HL-60/S4 treated with retinoic acid at 250 ng/mL for 4 days and 3 days (cell line): Measurements from ENCODE around the gene ALG1.
"Not testable (repeated sequence)": the region's sequence is repeated elsewhere in the genome, so short reads cannot be mapped to it uniquely, and the experiment has no call there.

Source experiments
- in situ Hi-C: fragments of 300-500 bp; cut with MboI; formaldehyde crosslinking; loops from 2 replicates; pipeline ENCODE4 v1.7.0; 2022; ENCODE audit warnings: low sequenced_read_pairs

ALG1 gene

GRCh38 chr16:5072334-5073278, 963 bp downstream of the ALG1 start:
- in situ Hi-C loops = no loop called here

GRCh38 chr16:5073279-5073629, 1.6 kb downstream of the ALG1 start:
- in situ Hi-C loops = no loop called here

- in situ Hi-C loops = not testable (repeated sequence)
Measured at GRCh38 chr16:5073771-5074170, 2.1 kb downstream of the ALG1 start.

- in situ Hi-C loops = no loop called here
Measured at GRCh38 chr16:5075637-5076036, 4.0 kb downstream of the ALG1 start.

- in situ Hi-C loops = no loop called here
Measured at GRCh38 chr16:5077304-5077703, 5.7 kb downstream of the ALG1 start.

GRCh38 chr16:5078626-5079025, 7.0 kb downstream of the ALG1 start:
- in situ Hi-C loops = no loop called here

GRCh38 chr16:5080461-5080860, 8.8 kb downstream of the ALG1 start:
- in situ Hi-C loops = not testable (repeated sequence)

GRCh38 chr16:5080996-5081395, 9.4 kb downstream of the ALG1 start:
- in situ Hi-C loops = not testable (repeated sequence)

GRCh38 chr16:5083646-5084045, 12.0 kb downstream of the ALG1 start:
- in situ Hi-C loops = not testable (repeated sequence)

- in situ Hi-C loops = not testable (repeated sequence)
Measured at GRCh38 chr16:5084099-5084731, 12.6 kb downstream of the ALG1 start.

GRCh38 chr16:5084802-5085201, 13.2 kb downstream of the ALG1 start:
- in situ Hi-C loops = not testable (repeated sequence)

GRCh38 chr16:5085716-5086115, 14.1 kb downstream of the ALG1 start:
- in situ Hi-C loops = not testable (repeated sequence)

- in situ Hi-C loops = not testable (repeated sequence)
Measured at GRCh38 chr16:5088086-5088790, 16.6 kb downstream of the ALG1 start.

- in situ Hi-C loops = not testable (repeated sequence)
Measured at GRCh38 chr16:5088936-5089335, 17.3 kb downstream of the ALG1 start.

- in situ Hi-C loops = not testable (repeated sequence)
Measured at GRCh38 chr16:5089911-5090555, 18.4 kb downstream of the ALG1 start.

- in situ Hi-C loops = not testable (repeated sequence)
Measured at GRCh38 chr16:5090592-5090991, 18.9 kb downstream of the ALG1 start.

- in situ Hi-C loops = not testable (repeated sequence)
Measured at GRCh38 chr16:5093081-5093480, 21.4 kb downstream of the ALG1 start.

GRCh38 chr16:5093746-5094145, 22.1 kb downstream of the ALG1 start:
- in situ Hi-C loops = not testable (repeated sequence)

- in situ Hi-C loops = not testable (repeated sequence)
Measured at GRCh38 chr16:5095145-5095830, 23.6 kb downstream of the ALG1 start.

- in situ Hi-C loops = not testable (repeated sequence)
Measured at GRCh38 chr16:5096437-5097060, 24.9 kb downstream of the ALG1 start.
